VCaP (cell line): Measurements from ENCODE around the gene CTNNA2.

Experiments
- H3K27ac ChIP-seq: fragments of 450-650 bp; 2 replicates; pipeline ENCODE4 v1.5.1; 2017
- TF ChIP-seq, protein P1 (sequence below): fragments of 450-650 bp; conservative IDR thresholded peaks from 2 replicates; pipeline ENCODE4 v1.5.1; 2017; ENCODE audit warnings: mild to moderate bottlenecking, moderate library complexity

Gene CTNNA2

DNA sequence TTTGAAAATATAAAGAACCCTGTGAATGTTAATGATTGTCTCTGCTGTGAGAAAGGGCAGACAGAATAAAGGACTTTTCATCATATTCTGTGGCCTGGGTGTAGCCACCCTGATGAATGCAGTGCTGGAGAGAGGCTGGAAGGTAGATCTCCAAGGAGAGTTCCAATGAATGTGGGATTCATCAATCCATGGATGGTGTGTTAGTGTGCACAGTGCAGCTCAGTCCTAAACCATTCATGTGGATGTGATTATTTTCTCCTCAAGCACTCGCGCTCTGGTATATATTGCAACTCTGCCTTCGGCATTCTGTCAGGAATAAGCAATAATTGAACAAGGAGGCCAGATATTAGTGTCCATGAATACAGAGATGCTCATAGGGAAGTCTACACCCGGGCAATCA is 744.6 kb downstream of the CTNNA2 start:
- no peak overlapping the region for H3K27ac ChIP-seq
- TF ChIP-seq, protein P1, sequence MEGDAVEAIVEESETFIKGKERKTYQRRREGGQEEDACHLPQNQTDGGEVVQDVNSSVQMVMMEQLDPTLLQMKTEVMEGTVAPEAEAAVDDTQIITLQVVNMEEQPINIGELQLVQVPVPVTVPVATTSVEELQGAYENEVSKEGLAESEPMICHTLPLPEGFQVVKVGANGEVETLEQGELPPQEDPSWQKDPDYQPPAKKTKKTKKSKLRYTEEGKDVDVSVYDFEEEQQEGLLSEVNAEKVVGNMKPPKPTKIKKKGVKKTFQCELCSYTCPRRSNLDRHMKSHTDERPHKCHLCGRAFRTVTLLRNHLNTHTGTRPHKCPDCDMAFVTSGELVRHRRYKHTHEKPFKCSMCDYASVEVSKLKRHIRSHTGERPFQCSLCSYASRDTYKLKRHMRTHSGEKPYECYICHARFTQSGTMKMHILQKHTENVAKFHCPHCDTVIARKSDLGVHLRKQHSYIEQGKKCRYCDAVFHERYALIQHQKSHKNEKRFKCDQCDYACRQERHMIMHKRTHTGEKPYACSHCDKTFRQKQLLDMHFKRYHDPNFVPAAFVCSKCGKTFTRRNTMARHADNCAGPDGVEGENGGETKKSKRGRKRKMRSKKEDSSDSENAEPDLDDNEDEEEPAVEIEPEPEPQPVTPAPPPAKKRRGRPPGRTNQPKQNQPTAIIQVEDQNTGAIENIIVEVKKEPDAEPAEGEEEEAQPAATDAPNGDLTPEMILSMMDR, result no peak

DNA sequence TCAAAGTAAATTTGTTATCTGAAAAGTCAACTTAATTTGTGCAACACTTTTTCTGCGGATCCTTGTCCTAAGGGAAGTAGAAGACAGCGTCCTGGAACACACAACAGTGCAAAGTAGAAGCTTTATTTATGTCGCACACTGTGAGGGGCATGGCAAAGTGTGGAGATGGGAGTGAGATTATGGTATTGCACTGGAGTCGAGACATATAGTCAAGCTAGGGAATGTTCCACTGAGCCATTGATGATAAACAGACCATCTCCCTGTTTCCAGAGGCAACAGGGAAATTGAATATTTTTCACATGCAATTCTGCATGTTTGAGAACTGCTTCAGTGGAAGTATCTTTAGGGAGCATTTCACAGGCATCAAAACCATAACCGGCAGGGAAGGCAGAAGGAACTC is 745.5 kb downstream of the CTNNA2 start:
- TF ChIP-seq, protein P1, result no peak
- H3K27ac ChIP-seq, result no peak overlapping the region

DNA sequence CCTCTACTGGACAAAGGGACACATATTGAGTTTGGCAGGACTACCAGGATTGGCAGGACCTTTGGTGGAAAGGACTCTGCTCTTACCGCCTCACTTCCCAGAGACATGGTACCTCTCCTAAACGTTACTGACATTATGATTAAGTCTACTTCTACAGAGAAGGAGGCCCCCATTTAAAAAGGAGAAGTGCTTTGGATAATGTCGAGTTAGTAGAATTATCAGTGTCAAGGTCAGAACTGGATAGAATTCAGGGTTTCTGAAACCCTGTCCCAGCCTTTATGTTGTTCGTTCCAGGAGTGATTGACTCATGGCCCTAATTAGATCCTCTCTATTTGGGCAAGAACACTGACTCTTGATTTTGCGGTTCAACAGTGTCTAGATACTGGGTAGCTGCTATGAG is 745.9 kb downstream of the CTNNA2 start:
- H3K27ac ChIP-seq, result no peak overlapping the region
- TF ChIP-seq, protein P1, result no peak

DNA sequence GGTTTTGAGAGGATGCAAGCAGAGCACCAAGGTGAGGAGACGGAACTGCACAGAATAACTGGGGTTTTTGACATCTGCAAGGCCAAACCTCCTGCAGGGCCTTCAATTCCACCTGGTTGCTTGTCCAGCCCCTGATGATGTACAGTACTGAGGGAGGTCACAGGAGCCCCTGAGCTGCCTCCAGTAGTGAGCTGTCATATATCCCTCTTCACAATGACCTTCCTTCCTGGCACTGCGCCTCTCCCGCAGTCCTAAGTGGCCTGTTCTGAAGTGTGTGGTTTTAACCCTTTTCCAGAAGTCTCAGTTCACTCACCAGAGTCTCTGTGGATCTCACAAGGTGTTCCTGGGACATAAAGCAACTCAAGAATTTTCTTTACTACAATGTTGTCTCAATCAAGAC is 746.4 kb downstream of the CTNNA2 start:
- TF ChIP-seq, protein P1, result no peak
- no peak overlapping the region for H3K27ac ChIP-seq

DNA sequence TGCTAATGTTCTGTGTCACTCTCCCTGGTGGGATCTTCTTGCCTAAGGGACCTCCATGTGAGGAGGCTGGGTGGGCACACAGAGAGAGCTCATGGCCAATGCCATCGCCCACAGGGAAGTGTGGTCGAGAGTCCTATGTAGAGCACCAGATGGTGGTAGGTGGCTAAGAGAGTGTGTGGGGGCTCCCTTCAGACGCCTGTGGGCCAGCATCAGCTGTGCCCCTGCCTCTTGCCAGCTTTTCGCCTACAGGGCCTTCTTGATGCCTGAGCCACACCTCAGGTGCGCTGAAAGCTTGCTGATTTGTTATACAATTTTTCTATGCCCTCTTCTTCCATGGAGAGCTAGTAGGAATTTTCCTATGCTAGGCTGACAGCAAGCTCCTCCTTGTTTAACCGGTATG is 753.4 kb downstream of the CTNNA2 start:
- TF ChIP-seq, protein P1, result no peak
- H3K27ac ChIP-seq, result no peak overlapping the region

DNA sequence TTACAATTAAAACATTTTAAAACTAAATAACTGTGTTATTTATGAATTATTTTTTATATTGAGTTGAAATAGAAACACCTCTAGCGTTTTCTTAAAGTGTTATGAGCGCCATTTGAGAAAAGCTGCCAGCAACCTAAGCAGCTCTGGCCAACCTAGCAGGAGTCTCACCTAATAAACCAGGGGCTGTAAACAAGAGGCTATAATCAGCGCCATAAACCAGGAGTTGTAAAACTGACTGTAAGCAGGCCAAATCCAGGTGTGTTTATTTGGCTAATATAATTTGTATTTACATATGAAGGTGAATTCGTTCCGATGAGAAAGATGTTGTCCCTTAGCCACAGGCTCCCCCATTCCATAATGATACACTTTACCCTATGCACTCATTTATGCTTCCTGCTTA is 757.0 kb downstream of the CTNNA2 start:
- H3K27ac ChIP-seq, result no peak overlapping the region
- TF ChIP-seq, protein P1, result no peak

DNA sequence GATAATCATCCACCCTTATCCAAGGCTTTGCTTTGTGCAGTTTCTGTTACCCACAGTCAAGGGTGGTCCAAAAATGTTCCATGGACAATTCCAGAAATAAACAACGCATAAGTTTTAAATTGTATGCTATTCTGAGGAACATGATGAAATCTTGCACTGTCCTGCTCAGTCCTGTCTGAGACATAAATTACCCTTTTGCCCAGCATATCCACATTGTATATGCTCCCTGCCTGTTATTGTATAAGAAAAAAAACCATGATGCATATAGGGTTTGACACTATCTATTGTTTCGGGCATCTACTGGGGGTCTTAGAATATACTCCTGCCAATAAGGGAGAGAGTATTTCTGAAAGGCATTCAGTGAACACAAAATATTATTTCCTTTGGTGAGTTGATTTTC is 767.7 kb downstream of the CTNNA2 start:
- no peak overlapping the region for H3K27ac ChIP-seq
- TF ChIP-seq, protein P1, result no peak

DNA sequence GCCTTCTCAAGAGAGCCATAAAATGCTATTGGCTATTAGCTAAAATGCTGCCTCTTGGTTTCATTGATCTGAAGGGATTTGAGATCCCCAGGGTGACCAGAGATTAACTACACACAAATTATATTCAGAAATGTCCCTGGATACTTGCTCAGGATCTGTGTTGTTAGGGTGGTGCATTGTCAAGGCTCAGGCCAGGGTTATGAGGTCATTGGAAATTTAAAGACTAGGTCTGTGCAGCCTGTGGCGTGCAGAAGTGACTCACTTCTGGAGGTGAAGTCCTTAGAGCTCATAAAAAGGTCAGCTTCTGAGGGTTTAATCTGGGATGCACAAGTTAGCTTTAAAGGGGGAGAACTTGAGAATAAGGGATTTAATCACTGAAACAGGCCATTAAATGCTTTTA is 768.2 kb downstream of the CTNNA2 start:
- TF ChIP-seq, protein P1, result no peak
- H3K27ac ChIP-seq, result no peak overlapping the region
